Vagina (tissue), 2 donors: ENCODE measurements around the gene CSF1R.

Experiments used
- CTCF ChIP-seq, 3 experiments: fragments of 450-650 bp in 2 of 3; fragments of 200-600 bp in 1 of 3; sonication (generic) in 1 of 3; IDR thresholded peaks; one replicate each; pipeline ENCODE4 v1.5.1; 2017 to 2019; ENCODE audit warnings: antibody characterized with exemption in 3 of 3, mild to moderate bottlenecking in 2 of 3, moderate library complexity in 2 of 3
- POLR2A ChIP-seq, 2 donors: fragments of 450-650 bp; IDR thresholded peaks; one replicate each; pipeline ENCODE4 v1.6.1; 2017; ENCODE audit warnings: antibody characterized with exemption in 2 of 2, mild to moderate bottlenecking in 2 of 2, moderate library complexity in 2 of 2

- TF ChIP-seq CTCF (IDR thresholded peaks at IDR 0.05) (no peak), POLR2A (IDR thresholded peaks at IDR 0.05) (no peak)
Observed at GRCh38 chr5:150021491-150022157, 64.7 kb downstream of the CSF1R start.
